HepG2 (cell line): ENCODE results near the gene STK17A. TPM values are rescaled to one million over a fixed set of nuclear protein-coding genes. Genes with fewer than 3 reads are reported as not detected.

Source experiments
- HDAC6 ChIP-seq: fragments of 200-600 bp; sonication (generic); IDR thresholded peaks from 2 replicates; pipeline ENCODE4 v1.7.0; 2017; ENCODE audit warnings: mild to moderate bottlenecking, antibody characterized with exemption, low read length, low read depth
- KDM1A ChIP-seq: IDR thresholded peaks from 2 replicates; pipeline ENCODE4 v1.6.1; 2016; ENCODE audit warnings: missing compliant biosample characterization
- MYNN ChIP-seq: sonication (generic); formaldehyde crosslinking; IDR thresholded peaks from 2 replicates; pipeline ENCODE4 v1.4.0; 2020; ENCODE audit warnings: mild to moderate bottlenecking, low read depth, missing genetic modification reagents
- NONO ChIP-seq, 2 experiments: fragments of 450-650 bp in 1 of 2; sonication (generic) in 1 of 2; formaldehyde crosslinking in 1 of 2; IDR thresholded peaks in 1 of 2; conservative IDR thresholded peaks in 1 of 2; 2 replicates each; pipeline versions ENCODE4 v1.6.1 to v1.8.0; 2017 to 2022; ENCODE audit warnings: mild to moderate bottlenecking in 1 of 2, missing genetic modification reagents in 1 of 2, moderate library complexity in 1 of 2
- PHF5A ChIP-seq: IDR thresholded peaks from one replicate; pipeline ENCODE4 v1.6.1; 2018; ENCODE audit warnings: low read depth, missing genetic modification reagents; ENCODE audit not compliant: unreplicated experiment
- SMYD3 ChIP-seq: sonication (generic); formaldehyde crosslinking; IDR thresholded peaks from 2 replicates; pipeline ENCODE4 v1.8.1; 2023; ENCODE audit warnings: mild to moderate bottlenecking, missing genetic modification reagents
- SOX13 ChIP-seq, 3 experiments: fragments of 450-650 bp in 1 of 3; sonication (generic) in 1 of 3; formaldehyde crosslinking in 1 of 3; IDR thresholded peaks in 2 of 3; conservative IDR thresholded peaks in 1 of 3; 2 replicates each; pipeline versions ENCODE4 v1.5.0 to v1.6.1; 2016 to 2020; ENCODE audit warnings: antibody characterized with exemption in 1 of 3, mild to moderate bottlenecking in 1 of 3, missing compliant biosample characterization in 1 of 3, missing genetic modification reagents in 1 of 3, moderate library complexity in 1 of 3
- ZBTB2 ChIP-seq: sonication (generic); formaldehyde crosslinking; IDR thresholded peaks from 2 replicates; pipeline ENCODE4 v1.8.0; 2022; ENCODE audit warnings: low read depth, missing genetic modification reagents
- ZBTB25 ChIP-seq: IDR thresholded peaks from 2 replicates; pipeline ENCODE4 v1.6.1; 2018; ENCODE audit warnings: missing genetic modification reagents
- ZBTB42 ChIP-seq: sonication (generic); formaldehyde crosslinking; IDR thresholded peaks from 2 replicates; pipeline ENCODE4 v1.5.0; 2020; ENCODE audit warnings: mild to moderate bottlenecking, missing genetic modification reagents
- ZNF597 ChIP-seq: sonication (generic); formaldehyde crosslinking; IDR thresholded peaks from 2 replicates; pipeline ENCODE4 v1.5.0; 2020; ENCODE audit warnings: missing genetic modification reagents
- ZNF644 ChIP-seq: IDR thresholded peaks from 2 replicates; pipeline ENCODE4 v1.6.1; 2016; ENCODE audit warnings: low read depth
- ZSCAN20 ChIP-seq: sonication (generic); formaldehyde crosslinking; IDR thresholded peaks from 2 replicates; pipeline ENCODE4 v1.4.0; 2020; ENCODE audit warnings: missing genetic modification reagents, mild to moderate bottlenecking, borderline replicate concordance
- polyA plus RNA-seq, 8 experiments: library from polyadenylated mRNA; depleted of rRNA in 3 of 8; stranded (reverse) in 7 of 8; unstranded in 1 of 8; fragments of >200 nt; fragmentation: Illumina TruSeq in 4 of 8; extraction: Trizol in 4 of 8; gene quantifications; 2 replicates each; pipeline versions ENCODE4 v1.2.1 to v1.2.3, GENCODE V29; 2011 to 2016; ENCODE audit warnings: low read depth in 4 of 8, missing spikeins in 1 of 8, mixed read lengths in 1 of 8; ENCODE audit not compliant: insufficient read depth in 1 of 8
- total RNA-seq, 5 experiments: library from RNA; depleted of rRNA; stranded (reverse); fragments of >200 nt; fragmentation: Illumina TruSeq; extraction: Trizol; gene quantifications; 2 replicates each; pipeline ENCODE4 v1.2.3, GENCODE V29; 2016; ENCODE audit warnings: low read depth in 1 of 5

Gene STK17A
- total and polyA plus RNA-seq, 2 of the 13 experiments (the other 11 are each of a cell fraction or from before 2014, with no cell fraction given) = 18.6 to 24.3 TPM

GRCh38 chr7:43582503-43583423 is at the start of gene STK17A (continued):
- TF ChIP-seq ZBTB25 (CRISPR knock-in tag) = peak; percentile 52; the same call in 1 of the 2 replicates
- no peak for TF ChIP-seq SMYD3 (CRISPR knock-in tag)
- TF ChIP-seq MYNN (CRISPR knock-in tag) = 0 out of 2 replicates have a peak, but pooled peaks have one; percentile 33
- no peak; the same call in 1 of the 2 replicates for TF ChIP-seq ZNF644 (CRISPR knock-in tag)
- TF ChIP-seq SOX13 (IDR thresholded peaks at IDR 0.05) = no peak
- TF ChIP-seq SOX13 (CRISPR knock-in tag; conservative IDR thresholded peaks at IDR 0.05 in 1 of 2, IDR thresholded peaks at IDR 0.05 in 1 of 2) = peak in 1 of 2 experiments; percentile 34; a peak in 1 of 4 replicates
- TF ChIP-seq HDAC6 = no peak
- peak; percentile 35; the same call in 1 of the 2 replicates for TF ChIP-seq ZBTB2 (CRISPR knock-in tag)
- TF ChIP-seq ZNF597 (CRISPR knock-in tag) = no peak
- 0 out of 2 replicates have a peak, but pooled peaks have one; percentile 7 for TF ChIP-seq ZBTB42 (CRISPR knock-in tag)
- TF ChIP-seq NONO (IDR thresholded peaks at IDR 0.05) = no peak
- TF ChIP-seq NONO (CRISPR knock-in tag; conservative IDR thresholded peaks at IDR 0.05) = peak; percentile 90
- peak; percentile 66; the same call in 1 of the 2 replicates for TF ChIP-seq KDM1A (CRISPR knock-in tag)
- TF ChIP-seq ZSCAN20 (CRISPR knock-in tag) = peak; percentile 63
- peak; percentile 42 for TF ChIP-seq PHF5A (CRISPR knock-in tag)
